DOHH2 (cell line): ENCODE data around the gene MRPS12.

Experiments used
- H3F3A ChIP-seq: fragments of 200-600 bp; sonication (generic), shearing (Covaris generic); 2 replicates; pipeline ENCODE4 v1.6.0; 2016; ENCODE audit warnings: antibody characterized with exemption, mild to moderate bottlenecking; ENCODE audit not compliant: control insufficient read depth, insufficient read depth
- H3K27ac ChIP-seq: fragments of 200-600 bp; sonication (generic); 2 replicates; pipeline ENCODE4 v1.5.1; 2014; ENCODE audit warnings: low read depth, mild to moderate bottlenecking, low read length, moderate library complexity
- H3K27me3 ChIP-seq: fragments of 200-600 bp; sonication (generic); 2 replicates; pipeline ENCODE4 v1.6.1; 2014; ENCODE audit warnings: mild to moderate bottlenecking, low read length, mixed read lengths; ENCODE audit not compliant: control insufficient read depth
- H3K36me3 ChIP-seq: fragments of 200-600 bp; sonication (generic); 2 replicates; pipeline ENCODE4 v1.6.1; 2014; ENCODE audit warnings: mild to moderate bottlenecking, low read length, moderate library complexity, mixed read lengths; ENCODE audit not compliant: control insufficient read depth
- H3K4me1 ChIP-seq: fragments of 200-600 bp; sonication (generic); 2 replicates; pipeline ENCODE4 v1.6.1; 2014; ENCODE audit warnings: mild to moderate bottlenecking, low read length, mixed read lengths; ENCODE audit not compliant: control insufficient read depth
- H3K4me2 ChIP-seq: fragments of 200-600 bp; sonication (generic); 2 replicates; pipeline ENCODE4 v1.6.0; 2014; ENCODE audit warnings: mild to moderate bottlenecking, low read length, moderate library complexity
- H3K4me3 ChIP-seq: fragments of 200-600 bp; sonication (generic); 2 replicates; pipeline ENCODE4 v1.5.1; 2014; ENCODE audit warnings: mild to moderate bottlenecking, low read length, mixed read lengths
- H3K79me2 ChIP-seq: fragments of 200-600 bp; sonication (generic); 2 replicates; pipeline ENCODE4 v1.6.1; 2014; ENCODE audit warnings: mild to moderate bottlenecking, low read length, mixed read lengths; ENCODE audit not compliant: control insufficient read depth
- H3K9me2 ChIP-seq: fragments of 200-600 bp; sonication (generic); replicated peaks from 2 replicates; pipeline ENCODE4 v1.6.1; 2014; ENCODE audit warnings: mild to moderate bottlenecking, low read length, mixed read lengths; ENCODE audit not compliant: control insufficient read depth
- H3K9me3 ChIP-seq: fragments of 200-600 bp; sonication (generic); 2 replicates; pipeline ENCODE4 v1.6.1; 2014; ENCODE audit warnings: antibody characterized with exemption, low read length, mixed read lengths; ENCODE audit not compliant: control insufficient read depth, insufficient read depth
- H4K20me1 ChIP-seq: fragments of 200-600 bp; sonication (generic); 2 replicates; pipeline ENCODE4 v1.6.0; 2014; ENCODE audit warnings: low read depth, mild to moderate bottlenecking, antibody characterized with exemption, low read length, moderate library complexity; ENCODE audit not compliant: control insufficient read depth, insufficient read depth
- EZH2phosphoT487 ChIP-seq: fragments of 200-600 bp; sonication (generic); IDR thresholded peaks from 2 replicates; pipeline ENCODE4 v1.6.1; 2017; ENCODE audit warnings: borderline replicate concordance, mild to moderate bottlenecking, antibody characterized with exemption, low read length, moderate library complexity, mixed read lengths
- TF ChIP-seq, protein P1 (sequence below): fragments of 200-600 bp; sonication (generic); IDR thresholded peaks from one replicate; pipeline ENCODE4 v1.5.1; 2014; ENCODE audit warnings: antibody characterized with exemption, mild to moderate bottlenecking, low read depth, low read length; ENCODE audit not compliant: poor library complexity, severe bottlenecking

The MRPS12 gene

GRCh38 chr19:38928391-38929001 is 2.2 kb upstream of the MRPS12 start:
- H3F3A ChIP-seq: no peaks in the 10 kb centered on the region
- no peak overlapping the region for H3K27ac ChIP-seq
- peaks cover 59% of the 10 kb centered on the region for H3K79me2 ChIP-seq
- H3K4me2 ChIP-seq: no peak overlapping the region
- no peaks in the 10 kb centered on the region for H3K9me3 ChIP-seq
- TF ChIP-seq, protein P1, sequence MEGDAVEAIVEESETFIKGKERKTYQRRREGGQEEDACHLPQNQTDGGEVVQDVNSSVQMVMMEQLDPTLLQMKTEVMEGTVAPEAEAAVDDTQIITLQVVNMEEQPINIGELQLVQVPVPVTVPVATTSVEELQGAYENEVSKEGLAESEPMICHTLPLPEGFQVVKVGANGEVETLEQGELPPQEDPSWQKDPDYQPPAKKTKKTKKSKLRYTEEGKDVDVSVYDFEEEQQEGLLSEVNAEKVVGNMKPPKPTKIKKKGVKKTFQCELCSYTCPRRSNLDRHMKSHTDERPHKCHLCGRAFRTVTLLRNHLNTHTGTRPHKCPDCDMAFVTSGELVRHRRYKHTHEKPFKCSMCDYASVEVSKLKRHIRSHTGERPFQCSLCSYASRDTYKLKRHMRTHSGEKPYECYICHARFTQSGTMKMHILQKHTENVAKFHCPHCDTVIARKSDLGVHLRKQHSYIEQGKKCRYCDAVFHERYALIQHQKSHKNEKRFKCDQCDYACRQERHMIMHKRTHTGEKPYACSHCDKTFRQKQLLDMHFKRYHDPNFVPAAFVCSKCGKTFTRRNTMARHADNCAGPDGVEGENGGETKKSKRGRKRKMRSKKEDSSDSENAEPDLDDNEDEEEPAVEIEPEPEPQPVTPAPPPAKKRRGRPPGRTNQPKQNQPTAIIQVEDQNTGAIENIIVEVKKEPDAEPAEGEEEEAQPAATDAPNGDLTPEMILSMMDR: no peak
- H4K20me1 ChIP-seq: no peaks in the 10 kb centered on the region
- no peaks in the 10 kb centered on the region for H3K9me2 ChIP-seq
- no peaks in the 10 kb centered on the region for H3K27me3 ChIP-seq
- H3K4me1 ChIP-seq: peaks cover 25% of the 10 kb centered on the region
- no peak overlapping the region for H3K4me3 ChIP-seq
- H3K36me3 ChIP-seq: peaks cover 40% of the 10 kb centered on the region

- Histone ChIP-seq H3K4me3 (peak within 1 kb of the TSS; percentile 96), H3K4me2 (peak within 1 kb of the TSS; percentile 97), H3K27ac (peak within 1 kb of the TSS; percentile 75), H4K20me1 (no peaks in the 10 kb centered on the region), H3K9me3 (no peaks in the 10 kb centered on the region), H3K4me1 (peaks cover 25% of the 10 kb centered on the region), H3K79me2 (peaks cover 62% of the 10 kb centered on the region), H3K36me3 (peaks cover 47% of the 10 kb centered on the region), H3F3A (no peaks in the 10 kb centered on the region), H3K27me3 (no peaks in the 10 kb centered on the region), H3K9me2 (no peaks in the 10 kb centered on the region)
- TF ChIP-seq, protein P1: peak; percentile 99
- TF ChIP-seq EZH2phosphoT487: no peak
These were observed 592 bp upstream of the MRPS12 start, which contains the start of gene SARS2 for GRCh38 chr19:38929929-38930775. Gene SARS2, minus strand, starts transcription at chr19:38930763. Its CDS starts 27 bp downstream, at chr19:38930736.

DNA sequence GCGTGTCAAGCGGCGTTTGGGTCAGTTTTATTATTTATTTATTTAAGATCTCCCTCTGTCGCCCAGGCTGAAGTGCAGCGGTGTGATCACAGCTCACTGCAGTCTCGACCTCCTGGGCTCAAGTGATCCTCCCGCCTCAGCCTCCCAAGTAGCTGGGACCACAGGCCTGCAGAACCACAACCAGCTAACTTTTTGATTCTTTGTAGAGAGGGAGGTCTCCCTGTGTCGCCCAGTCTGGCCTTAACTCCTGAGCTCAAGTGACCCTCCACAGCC is 713 bp downstream of the MRPS12 start:
- Histone ChIP-seq H3K27ac (no peak overlapping the region; the same call in 1 of the 2 replicates), H3K27me3 (no peaks in the 10 kb centered on the region), H3K9me2 (no peaks in the 10 kb centered on the region), H3K36me3 (peaks cover 37% of the 10 kb centered on the region), H4K20me1 (no peaks in the 10 kb centered on the region), H3K4me2 (peak overlapping the region; percentile 68), H3F3A (no peaks in the 10 kb centered on the region), H3K79me2 (peaks cover 62% of the 10 kb centered on the region), H3K9me3 (no peaks in the 10 kb centered on the region), H3K4me1 (peaks cover 25% of the 10 kb centered on the region), H3K4me3 (peak overlapping the region; percentile 96)
- no peak for TF ChIP-seq EZH2phosphoT487
- TF ChIP-seq, protein P1: no peak
